NCI-H1092 treated with DMSO at 0.1 percent for 48 hours (cell line): ENCODE data around the gene SEPTIN14.
"Not testable (repeated sequence)": the region's sequence is repeated elsewhere in the genome, so short reads cannot be mapped to it uniquely, and the experiment has no call there.

Experiments used
- DNase-seq: peaks from one replicate; lab custom pipeline; 2025; lab: John Stamatoyannopoulos, UW

SEPTIN14 gene

GRCh38 chr7:55862652-55863051 is at the start of gene SEPTIN14:
Gene SEPTIN14, minus strand, starts transcription at chr7:55862752. Its CDS starts 756 bp downstream, at chr7:55861996.
- not testable (repeated sequence) for DNase-seq

GRCh38 chr7:55903985-55904759 is 41.6 kb upstream of the SEPTIN14 start:
- DNase-seq, result no peak

DNA sequence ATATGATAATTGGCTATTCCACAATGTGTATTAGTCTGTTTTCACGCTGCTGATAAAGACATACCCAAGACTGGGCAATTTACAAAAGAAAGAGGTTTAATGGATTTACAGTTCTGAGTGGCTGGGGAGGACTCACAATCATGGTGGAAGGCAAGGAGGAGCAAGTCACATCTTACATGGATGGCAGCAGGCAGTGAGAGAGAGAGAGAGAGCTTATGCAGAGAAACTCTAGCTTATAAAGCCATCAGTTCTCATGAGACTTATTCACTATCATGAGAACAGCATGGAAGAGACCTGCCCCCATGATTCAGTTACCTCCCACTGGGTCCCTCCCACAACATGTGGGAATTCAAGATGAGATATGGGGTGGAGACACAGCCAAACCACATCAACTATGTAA is 38.5 kb upstream of the SEPTIN14 start:
- not testable (repeated sequence) for DNase-seq

DNA sequence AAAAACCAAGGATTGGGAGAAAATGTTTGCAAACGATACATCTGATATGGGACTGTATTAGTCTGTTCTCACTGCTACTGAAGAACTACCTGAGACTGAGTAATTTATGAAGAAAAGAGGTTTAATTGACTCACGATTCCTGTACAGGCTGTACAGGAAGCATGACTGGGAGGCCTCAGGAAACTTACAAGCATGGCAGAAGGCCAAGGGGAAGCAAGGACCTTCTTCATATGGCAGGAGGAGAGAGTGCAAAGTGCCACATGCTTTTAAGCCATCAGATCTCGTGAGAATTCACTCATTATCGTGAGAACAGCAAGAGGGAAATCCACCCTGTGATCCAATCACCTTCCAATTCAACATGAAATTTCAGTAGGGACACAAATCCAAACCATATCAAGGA is 35.7 kb upstream of the SEPTIN14 start:
- DNase-seq, result no peak

DNA sequence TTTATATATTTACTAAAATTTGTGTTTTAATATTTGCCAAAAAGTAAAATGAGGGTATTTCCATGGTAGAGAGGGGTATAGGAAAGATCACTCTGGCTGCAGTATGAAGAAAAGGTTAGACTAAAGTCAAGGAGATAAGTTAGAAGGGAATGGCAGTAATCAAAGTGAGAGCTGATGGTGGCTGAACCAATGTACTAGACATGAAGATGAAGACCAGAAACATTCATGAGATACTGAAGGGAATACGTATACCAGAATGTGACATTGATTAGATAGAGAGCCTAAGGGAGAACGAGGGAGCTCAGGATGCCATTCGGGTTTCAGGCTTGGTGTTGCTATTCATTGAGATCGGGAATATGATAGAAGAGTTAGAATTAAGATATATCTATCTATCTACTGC is 32.5 kb upstream of the SEPTIN14 start:
- no peak for DNase-seq

GRCh38 chr7:55893940-55894339 is 31.4 kb upstream of the SEPTIN14 start:
- no peak for DNase-seq

- DNase-seq, result not testable (repeated sequence)
These were observed 25.8 kb upstream of the SEPTIN14 start for GRCh38 chr7:55888378-55888777.

- peak; percentile 55 for DNase-seq
These were observed 25.3 kb upstream of the SEPTIN14 start for GRCh38 chr7:55887821-55888247.

DNA sequence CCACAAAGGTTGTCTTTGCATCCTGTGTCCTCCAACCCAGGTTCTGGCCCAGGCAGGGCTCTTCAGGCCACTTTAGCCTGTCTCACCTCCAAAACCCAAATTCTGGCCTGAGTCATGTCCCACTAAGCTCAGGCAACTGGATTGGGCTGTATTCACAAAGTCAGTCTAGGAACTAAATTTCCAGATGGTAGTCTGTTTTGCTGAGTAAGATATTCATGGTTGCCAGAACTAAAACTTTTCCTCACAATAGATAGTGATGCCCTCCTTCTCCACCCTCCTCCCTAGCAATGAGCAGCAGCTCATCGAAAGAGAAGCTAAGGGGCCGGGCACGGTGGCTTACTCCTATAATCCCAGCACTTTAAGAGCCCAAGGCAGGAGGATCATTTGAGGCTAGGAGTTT is 21.8 kb upstream of the SEPTIN14 start:
- DNase-seq, result no peak

DNA sequence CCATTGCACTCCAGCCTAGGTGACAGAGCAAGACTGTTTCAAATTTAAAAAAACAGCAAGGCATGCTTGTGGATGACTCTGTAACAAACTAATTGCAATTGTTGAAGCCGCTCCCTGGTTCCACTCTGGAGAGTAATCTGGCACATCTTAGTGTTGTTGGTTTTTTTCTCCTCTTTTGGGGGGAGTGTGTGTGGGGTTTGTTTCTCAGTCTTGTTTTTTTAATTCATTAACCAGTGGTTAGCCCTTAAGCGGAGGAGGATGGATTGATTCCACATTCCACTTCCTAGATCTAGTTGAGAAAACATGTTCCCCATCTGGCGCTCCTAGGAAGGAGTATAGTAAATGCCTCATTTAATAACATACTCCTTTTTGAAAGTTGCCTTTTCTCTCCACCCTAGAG is 16.1 kb upstream of the SEPTIN14 start:
- no peak for DNase-seq

DNA sequence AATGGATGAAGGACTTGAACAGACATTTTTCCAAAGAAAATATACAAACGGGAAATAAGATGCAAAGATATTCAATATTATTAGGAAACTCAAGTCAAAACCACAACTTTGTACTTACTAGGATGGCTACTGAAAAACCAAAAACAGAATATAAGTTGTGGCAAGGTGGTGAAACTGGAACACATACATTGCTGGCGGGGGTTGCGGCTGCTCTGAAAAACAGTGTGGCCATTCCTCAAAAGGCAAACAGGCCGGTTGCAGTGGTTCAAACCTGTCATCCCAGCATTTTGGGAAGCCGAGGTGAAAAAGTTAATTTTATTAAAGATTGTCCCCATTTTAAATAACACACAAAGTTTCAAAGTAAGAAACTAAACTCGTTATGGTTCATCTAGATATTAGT is 14.8 kb upstream of the SEPTIN14 start:
- DNase-seq, result no peak

DNA sequence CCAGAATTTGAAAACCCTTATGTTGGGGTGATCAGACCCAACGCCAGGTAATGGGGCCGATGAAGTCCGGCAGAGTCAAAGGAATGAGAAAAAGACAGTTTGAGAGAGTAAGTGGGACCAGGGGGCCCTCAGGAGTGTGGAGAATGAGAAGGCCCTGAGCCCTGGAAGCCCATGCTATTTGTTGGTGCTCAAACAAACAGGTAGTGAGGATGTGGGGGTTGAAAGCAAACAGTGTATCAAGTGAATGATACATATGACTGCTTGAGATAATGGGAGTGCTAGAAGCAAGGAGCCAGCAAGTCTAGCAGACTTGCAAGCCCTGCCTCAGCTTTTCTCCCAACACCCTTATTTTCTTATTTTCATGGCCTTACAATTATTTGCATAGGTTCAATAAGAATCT is 11.2 kb upstream of the SEPTIN14 start:
- no peak for DNase-seq

- DNase-seq, result no peak
These were observed 9.5 kb upstream of the SEPTIN14 start for GRCh38 chr7:55871932-55872485.

- not testable (repeated sequence) for DNase-seq
These were observed 6.4 kb upstream of the SEPTIN14 start for GRCh38 chr7:55868989-55869388.

GRCh38 chr7:55845164-55845563 is 17.4 kb downstream of the SEPTIN14 start:
- not testable (repeated sequence) for DNase-seq

DNA sequence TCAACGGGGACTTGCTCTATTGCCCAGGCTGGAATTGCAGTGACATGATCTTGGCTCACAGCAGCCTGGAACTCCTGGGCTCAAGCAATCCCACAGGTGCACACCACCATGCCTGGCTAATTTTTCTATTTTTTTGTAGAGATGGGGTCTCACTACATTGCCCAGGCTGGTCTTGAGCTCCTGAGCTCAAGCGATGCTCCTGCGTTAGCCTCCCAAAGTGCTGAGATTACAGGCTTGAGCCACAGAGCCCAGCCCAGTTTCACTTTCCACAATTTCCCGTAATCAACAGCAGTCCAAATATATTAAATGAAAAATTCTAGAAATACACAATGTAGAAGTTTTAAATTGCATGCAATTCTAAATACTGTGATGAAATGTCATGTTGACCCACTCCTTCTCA is 24.0 kb downstream of the SEPTIN14 start:
- no peak for DNase-seq

- no peak for DNase-seq
These were observed 35.0 kb downstream of the SEPTIN14 start for GRCh38 chr7:55827577-55827976.

DNA sequence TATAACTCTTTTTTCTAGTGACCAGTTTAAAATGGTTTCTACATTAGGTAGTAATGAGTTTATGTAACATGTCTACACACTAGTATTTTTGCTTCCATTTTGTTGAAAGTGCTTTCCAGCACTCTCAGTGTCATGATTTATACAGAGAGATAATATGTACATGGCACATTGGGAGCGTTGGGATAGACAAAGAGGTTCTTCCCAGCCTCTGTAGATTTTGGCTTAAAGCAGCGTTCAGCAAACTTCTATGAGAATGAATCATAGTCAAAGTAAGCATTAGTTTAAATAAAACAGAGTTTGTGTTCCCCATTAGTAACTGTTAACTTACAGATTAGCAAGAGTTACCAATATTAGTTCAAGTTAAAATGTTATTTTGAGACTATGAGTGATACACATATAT is 43.9 kb downstream of the SEPTIN14 start:
- DNase-seq, result no peak

GRCh38 chr7:55797260-55797659 is 65.3 kb downstream of the SEPTIN14 start:
- DNase-seq, result not testable (repeated sequence)

- DNase-seq, result no peak
These were observed 68.0 kb downstream of the SEPTIN14 start for GRCh38 chr7:55794527-55794926.

- no peak for DNase-seq
These were observed 70.5 kb downstream of the SEPTIN14 start for GRCh38 chr7:55792048-55792447.

DNA sequence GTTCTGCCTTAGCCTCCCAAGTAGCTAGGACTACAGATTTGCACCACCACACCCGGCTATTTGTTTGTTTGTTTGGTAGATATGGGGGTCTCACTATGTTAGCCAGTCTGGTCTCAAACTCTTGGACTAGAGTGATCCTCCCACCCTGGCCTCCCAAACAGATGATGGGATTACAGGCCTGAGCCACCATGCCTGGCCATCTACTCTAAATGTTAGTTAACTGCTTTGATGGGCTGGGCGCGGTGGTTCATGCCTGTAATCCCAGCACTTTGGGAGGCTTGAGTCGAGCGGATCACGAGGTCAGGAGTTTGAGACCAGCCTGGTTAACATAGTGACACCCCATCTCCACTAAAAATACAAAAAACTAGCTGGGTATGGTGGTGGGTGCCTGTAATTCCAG is 74.8 kb downstream of the SEPTIN14 start:
- DNase-seq, result no peak

- DNase-seq, result no peak
These were observed 75.7 kb downstream of the SEPTIN14 start for GRCh38 chr7:55786901-55787300.

GRCh38 chr7:55785444-55785843 is 77.1 kb downstream of the SEPTIN14 start:
- DNase-seq, result not testable (repeated sequence)
